GM23248 (cell line): ENCODE results near the gene LINGO4. TPM values are rescaled to one million over a fixed set of nuclear protein-coding genes. Genes with fewer than 3 reads are reported as not detected.

ENCODE experiments used
- DNase-seq: peaks from one replicate; pipeline ENCODE4 v3.0.0-alpha.2; 2015
- H2AFZ ChIP-seq: fragments of 200-600 bp; sonication (generic); 2 replicates; pipeline ENCODE4 v1.6.1; 2016; ENCODE audit warnings: antibody characterized with exemption
- H3F3A ChIP-seq: fragments of 200-600 bp; sonication (generic); 2 replicates; pipeline ENCODE4 v1.6.1; 2016; ENCODE audit warnings: mild to moderate bottlenecking, antibody characterized with exemption, mixed run types; ENCODE audit not compliant: insufficient read depth
- H3K27ac ChIP-seq: fragments of 200-600 bp; sonication (generic); 2 replicates; pipeline ENCODE4 v1.5.1; 2016; ENCODE audit warnings: mild to moderate bottlenecking
- H3K27me3 ChIP-seq: fragments of 200-600 bp; sonication (generic); replicated peaks from 2 replicates; pipeline ENCODE4 v1.6.1; 2016; ENCODE audit warnings: mild to moderate bottlenecking; ENCODE audit not compliant: insufficient read depth
- H3K36me3 ChIP-seq: fragments of 200-600 bp; sonication (generic); 2 replicates; pipeline ENCODE4 v1.6.1; 2016; ENCODE audit warnings: low read depth, mild to moderate bottlenecking
- H3K4me1 ChIP-seq: fragments of 200-600 bp; sonication (generic); 2 replicates; pipeline ENCODE4 v1.6.1; 2016; ENCODE audit warnings: mild to moderate bottlenecking; ENCODE audit not compliant: insufficient read depth
- H3K4me2 ChIP-seq: fragments of 200-600 bp; sonication (generic); one replicate; pipeline ENCODE4 v1.6.1; 2016; ENCODE audit warnings: mild to moderate bottlenecking; ENCODE audit not compliant: unreplicated experiment
- H3K4me3 ChIP-seq: fragments of 200-600 bp; sonication (generic); 2 replicates; pipeline ENCODE4 v1.5.1; 2016; ENCODE audit warnings: mild to moderate bottlenecking
- H3K79me2 ChIP-seq: fragments of 200-600 bp; sonication (generic); 2 replicates; pipeline ENCODE4 v1.6.1; 2016; ENCODE audit warnings: mild to moderate bottlenecking; ENCODE audit not compliant: insufficient read depth
- H3K9ac ChIP-seq: fragments of 200-600 bp; sonication (generic); 2 replicates; pipeline ENCODE4 v1.6.1; 2016; ENCODE audit warnings: mild to moderate bottlenecking
- H3K9me2 ChIP-seq: fragments of 200-600 bp; sonication (generic); 2 replicates; pipeline ENCODE4 v1.6.1; 2016; ENCODE audit warnings: mixed run types, mild to moderate bottlenecking, moderate library complexity; ENCODE audit not compliant: insufficient read depth
- H3K9me3 ChIP-seq: fragments of 200-600 bp; sonication (generic); one replicate; pipeline ENCODE4 v1.6.1; 2017; ENCODE audit warnings: low read depth
- H4K20me1 ChIP-seq: fragments of 200-600 bp; sonication (generic); 2 replicates; pipeline ENCODE4 v1.6.0; 2016; ENCODE audit not compliant: insufficient read depth
- EZH2 ChIP-seq: fragments of 200-600 bp; sonication (generic); IDR thresholded peaks from 2 replicates; pipeline ENCODE4 v1.6.1; 2018; ENCODE audit warnings: antibody characterized with exemption, mild to moderate bottlenecking; ENCODE audit not compliant: insufficient read depth, poor library complexity, severe bottlenecking
- EZH2phosphoT487 ChIP-seq: fragments of 200-600 bp; sonication (generic); IDR thresholded peaks from 2 replicates; pipeline ENCODE4 v1.6.1; 2018; ENCODE audit warnings: antibody characterized with exemption, moderate library complexity, mild to moderate bottlenecking, low read depth; ENCODE audit not compliant: insufficient read depth
- WGBS, 2 experiments: methylation state at CpG; one replicate each; pipeline ENCODE4 v1.1.6; 2015 to 2017; ENCODE audit warnings: low lambda C conversion rate in 2 of 2, low coverage in 1 of 2; ENCODE audit errors: missing lambda C conversion rate in 2 of 2; 5-methylcytosine and 5-hydroxymethylcytosine counted together
- in situ Hi-C: fragments of 300-500 bp; cut with MboI; formaldehyde crosslinking; loops from 2 replicates; pipeline ENCODE4 v1.15.0; 2020
- polyA plus RNA-seq: library from polyadenylated mRNA; unstranded; fragments of >200 nt; fragmentation: Nextera tagmentation; extraction: Ambion mirVana; gene quantifications from 2 replicates; pipeline ENCODE4 v1.2.1, GENCODE V29; 2016
- total RNA-seq: library from RNA; depleted of rRNA; stranded (reverse); fragments of >200 nt; shearing (Covaris generic); gene quantifications from 2 replicates; pipeline ENCODE4 v1.2.3, GENCODE V29; 2014

LINGO4 gene
- total and polyA plus RNA-seq, 2 experiments from 2014 or later: not detected

- H3K36me3 ChIP-seq: no peaks in the 10 kb centered on the region
- H4K20me1 ChIP-seq: no peaks in the 10 kb centered on the region
- H3K4me1 ChIP-seq: no peaks in the 10 kb centered on the region
- H2AFZ ChIP-seq: no peak overlapping the region; the same call in 1 of the 2 replicates
- peak overlapping the region; percentile 55 for H3K4me2 ChIP-seq
- peaks cover 21% of the 10 kb centered on the region for H3K27me3 ChIP-seq
- in situ Hi-C loops: no loop called here
- no peaks in the 10 kb centered on the region for H3K9me3 ChIP-seq
- H3K9me2 ChIP-seq: no peaks in the 10 kb centered on the region
- TF ChIP-seq EZH2: peak; percentile 22
- no peak for TF ChIP-seq EZH2phosphoT487
- no peak overlapping the region for H3K27ac ChIP-seq
- no peaks in the 10 kb centered on the region for H3K79me2 ChIP-seq
- H3F3A ChIP-seq: peaks cover 11% of the 10 kb centered on the region; the same call in 1 of the 2 replicates
- no peak for DNase-seq
- 3 to 7% methylated on average over 15 to 24 of the region's 26 CpGs for WGBS, 2 experiments
- no peak overlapping the region for H3K9ac ChIP-seq
- H3K4me3 ChIP-seq: peak overlapping the region; percentile 55
Measured at GRCh38 chr1:151837884-151838221, 32.6 kb upstream of the LINGO4 start.

- Histone ChIP-seq H3K4me2 (no peak overlapping the region), H3K4me3 (no peak overlapping the region), H3K27ac (no peak overlapping the region), H3K4me1 (no peaks in the 10 kb centered on the region), H4K20me1 (no peaks in the 10 kb centered on the region), H3F3A (peaks cover 11% of the 10 kb centered on the region; the same call in 1 of the 2 replicates), H3K27me3 (peaks cover 21% of the 10 kb centered on the region), H3K9ac (no peak overlapping the region), H3K79me2 (no peaks in the 10 kb centered on the region), H3K36me3 (no peaks in the 10 kb centered on the region), H3K9me2 (no peaks in the 10 kb centered on the region), H3K9me3 (no peaks in the 10 kb centered on the region), H2AFZ (no peak overlapping the region)
- 65 to 74% methylated on average over 3 of the region's 3 CpGs for WGBS, 2 experiments
- in situ Hi-C loops: no loop called here
- no peak for DNase-seq
- no peak for TF ChIP-seq EZH2
- no peak for TF ChIP-seq EZH2phosphoT487
Measured at GRCh38 chr1:151837197-151837596, 32.0 kb upstream of the LINGO4 start.

DNA sequence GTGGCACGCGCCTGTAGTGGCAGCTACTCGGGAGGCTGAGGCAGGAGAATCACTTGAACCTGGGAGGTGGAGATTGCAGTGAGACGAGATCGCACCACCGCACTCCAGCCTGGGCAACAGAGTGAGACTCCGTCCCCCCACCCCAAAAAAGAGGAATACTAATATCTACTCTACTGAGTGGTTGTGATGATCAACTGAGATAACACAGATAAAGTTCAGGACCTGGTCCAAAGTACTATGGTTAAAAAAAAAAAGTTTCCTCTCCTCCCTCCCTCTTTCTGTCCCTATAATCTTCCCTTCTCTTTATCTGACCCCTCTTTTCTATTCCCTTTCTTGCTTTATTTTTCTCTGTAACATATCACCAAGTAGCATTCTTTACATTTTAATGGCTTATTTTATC is 30.4 kb upstream of the LINGO4 start:
- no peak for TF ChIP-seq EZH2
- no peak for TF ChIP-seq EZH2phosphoT487
- H3K36me3 ChIP-seq: no peaks in the 10 kb centered on the region
- no peaks in the 10 kb centered on the region for H4K20me1 ChIP-seq
- no peak overlapping the region for H3K27ac ChIP-seq
- no peaks in the 10 kb centered on the region for H3K4me1 ChIP-seq
- no peak overlapping the region for H3K4me2 ChIP-seq
- peaks cover 19% of the 10 kb centered on the region for H3K27me3 ChIP-seq
- H3K9me3 ChIP-seq: no peaks in the 10 kb centered on the region
- 0 out of 2 replicates have a peak, but pooled peaks cover under 1% of the 10 kb centered on the region for H3F3A ChIP-seq
- H3K4me3 ChIP-seq: no peak overlapping the region
- 90 to 95% methylated on average over 7 of the region's 7 CpGs for WGBS, 2 experiments
- H3K79me2 ChIP-seq: no peaks in the 10 kb centered on the region
- H3K9ac ChIP-seq: no peak overlapping the region
- in situ Hi-C loops: no loop called here
- H2AFZ ChIP-seq: no peak overlapping the region
- DNase-seq: no peak
- no peaks in the 10 kb centered on the region for H3K9me2 ChIP-seq

DNA sequence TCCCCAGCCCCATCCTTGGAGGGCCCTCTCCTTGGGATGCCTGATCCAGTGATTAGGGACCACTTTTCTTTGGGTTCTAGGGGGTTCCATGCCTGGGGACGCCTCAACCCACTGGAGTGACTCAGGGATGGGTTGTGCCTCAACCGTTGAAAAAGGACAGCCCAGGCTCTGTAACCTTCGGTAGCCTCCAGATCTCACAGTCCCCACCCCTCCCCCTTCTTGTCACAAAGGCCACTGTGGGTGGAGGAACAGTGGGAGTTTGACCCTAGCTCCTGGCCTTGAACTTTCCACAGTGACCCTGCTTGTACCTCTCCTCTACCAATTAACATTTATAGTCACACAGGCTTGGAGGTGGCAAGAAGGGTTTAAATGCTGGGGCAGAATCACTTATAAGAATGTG is 29.0 kb upstream of the LINGO4 start:
- peaks cover 7% of the 10 kb centered on the region for H3K27me3 ChIP-seq
- TF ChIP-seq EZH2phosphoT487: no peak
- no peaks in the 10 kb centered on the region for H3K79me2 ChIP-seq
- H3K9me3 ChIP-seq: no peaks in the 10 kb centered on the region
- H3K27ac ChIP-seq: no peak overlapping the region
- no peak overlapping the region for H3K4me3 ChIP-seq
- no peak overlapping the region for H3K9ac ChIP-seq
- H3K36me3 ChIP-seq: no peaks in the 10 kb centered on the region
- H3K4me2 ChIP-seq: no peak overlapping the region
- no peaks in the 10 kb centered on the region for H3K9me2 ChIP-seq
- H2AFZ ChIP-seq: no peak overlapping the region
- H4K20me1 ChIP-seq: no peaks in the 10 kb centered on the region
- no peak for DNase-seq
- in situ Hi-C loops: no loop called here
- H3F3A ChIP-seq: no peaks in the 10 kb centered on the region
- 75 to 78% methylated on average over 3 of the region's 3 CpGs for WGBS, 2 experiments
- no peaks in the 10 kb centered on the region for H3K4me1 ChIP-seq
